ENCODE results near the gene SCN8A. TPM values are rescaled to one million over a fixed set of nuclear protein-coding genes. Genes with fewer than 3 reads are reported as not detected.

SCN8A gene
- total and polyA plus RNA-seq, 2 experiments from 2014 or later = 0.88 to 3.7 TPM

GRCh38 chr12:51777457-51777856 lies 186.4 kb downstream of the SCN8A start:
- H3K36me3 ChIP-seq = no peaks in the 10 kb centered on the region
- H3K9me3 ChIP-seq (ENCODE audit: low read depth) = no peaks in the 10 kb centered on the region
- no peak for DNase-seq (ENCODE audit: low read depth in 1 of 2, low spot score in 1 of 2)
- H3K4me1 ChIP-seq (ENCODE audit: low read depth) = no peaks in the 10 kb centered on the region
- no peaks in the 10 kb centered on the region for H3K27me3 ChIP-seq
- no peak overlapping the region for H3K27ac ChIP-seq
- TF ChIP-seq, protein P1, sequence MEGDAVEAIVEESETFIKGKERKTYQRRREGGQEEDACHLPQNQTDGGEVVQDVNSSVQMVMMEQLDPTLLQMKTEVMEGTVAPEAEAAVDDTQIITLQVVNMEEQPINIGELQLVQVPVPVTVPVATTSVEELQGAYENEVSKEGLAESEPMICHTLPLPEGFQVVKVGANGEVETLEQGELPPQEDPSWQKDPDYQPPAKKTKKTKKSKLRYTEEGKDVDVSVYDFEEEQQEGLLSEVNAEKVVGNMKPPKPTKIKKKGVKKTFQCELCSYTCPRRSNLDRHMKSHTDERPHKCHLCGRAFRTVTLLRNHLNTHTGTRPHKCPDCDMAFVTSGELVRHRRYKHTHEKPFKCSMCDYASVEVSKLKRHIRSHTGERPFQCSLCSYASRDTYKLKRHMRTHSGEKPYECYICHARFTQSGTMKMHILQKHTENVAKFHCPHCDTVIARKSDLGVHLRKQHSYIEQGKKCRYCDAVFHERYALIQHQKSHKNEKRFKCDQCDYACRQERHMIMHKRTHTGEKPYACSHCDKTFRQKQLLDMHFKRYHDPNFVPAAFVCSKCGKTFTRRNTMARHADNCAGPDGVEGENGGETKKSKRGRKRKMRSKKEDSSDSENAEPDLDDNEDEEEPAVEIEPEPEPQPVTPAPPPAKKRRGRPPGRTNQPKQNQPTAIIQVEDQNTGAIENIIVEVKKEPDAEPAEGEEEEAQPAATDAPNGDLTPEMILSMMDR (IDR thresholded peaks at IDR 0.05; ENCODE audit: low read depth, low read length) = no peak
- H3K4me3 ChIP-seq = no peak overlapping the region

- H3K9me3 ChIP-seq (ENCODE audit: low read depth) = no peaks in the 10 kb centered on the region
- H3K27ac ChIP-seq = no peak overlapping the region
- TF ChIP-seq, protein P1 (IDR thresholded peaks at IDR 0.05; ENCODE audit: low read depth, low read length) = no peak
- H3K27me3 ChIP-seq = no peaks in the 10 kb centered on the region
- DNase-seq (ENCODE audit: low read depth in 1 of 2, low spot score in 1 of 2) = no peak
- no peaks in the 10 kb centered on the region for H3K36me3 ChIP-seq
- H3K4me3 ChIP-seq = no peak overlapping the region
- H3K4me1 ChIP-seq (ENCODE audit: low read depth) = no peaks in the 10 kb centered on the region
Observed at GRCh38 chr12:51777973-51778372, 186.9 kb downstream of the SCN8A start.

- no peak for DNase-seq (ENCODE audit: low read depth in 1 of 2, low spot score in 1 of 2)
- no peaks in the 10 kb centered on the region for H3K4me1 ChIP-seq (ENCODE audit: low read depth)
- H3K36me3 ChIP-seq = no peaks in the 10 kb centered on the region
- no peak overlapping the region for H3K27ac ChIP-seq
- H3K27me3 ChIP-seq = no peaks in the 10 kb centered on the region
- TF ChIP-seq, protein P1 (IDR thresholded peaks at IDR 0.05; ENCODE audit: low read depth, low read length) = no peak
- H3K4me3 ChIP-seq = no peak overlapping the region
- H3K9me3 ChIP-seq (ENCODE audit: low read depth) = no peaks in the 10 kb centered on the region
Observed at GRCh38 chr12:51779876-51780275, 188.8 kb downstream of the SCN8A start.

DNA sequence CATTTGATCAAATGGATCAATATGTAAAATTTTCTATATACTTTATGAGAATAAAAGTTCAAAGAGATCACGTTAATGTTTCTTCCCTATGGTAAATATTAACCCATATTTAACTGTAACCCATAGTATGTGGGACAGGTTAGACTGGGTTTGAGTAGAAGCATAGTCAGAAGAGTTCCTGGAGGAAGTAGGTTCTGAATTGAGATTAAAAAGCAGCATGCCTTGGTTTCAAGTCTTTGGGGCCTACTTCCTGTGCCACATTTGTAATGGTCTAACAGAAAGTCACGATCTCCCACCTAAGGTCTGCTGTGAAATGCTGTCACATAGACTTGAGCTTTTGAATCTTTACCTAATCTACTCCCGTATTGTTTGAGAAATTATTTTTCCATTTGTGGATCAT lies 193.7 kb downstream of the SCN8A start:
- Histone ChIP-seq H3K4me3 (no peak overlapping the region), H3K27me3 (no peaks in the 10 kb centered on the region), H3K4me1 (ENCODE audit: low read depth) (no peaks in the 10 kb centered on the region), H3K36me3 (no peaks in the 10 kb centered on the region), H3K27ac (no peak overlapping the region), H3K9me3 (ENCODE audit: low read depth) (no peaks in the 10 kb centered on the region)
- TF ChIP-seq, protein P1 (IDR thresholded peaks at IDR 0.05; ENCODE audit: low read depth, low read length) = no peak
- DNase-seq (ENCODE audit: low read depth in 1 of 2, low spot score in 1 of 2) = no peak

DNA sequence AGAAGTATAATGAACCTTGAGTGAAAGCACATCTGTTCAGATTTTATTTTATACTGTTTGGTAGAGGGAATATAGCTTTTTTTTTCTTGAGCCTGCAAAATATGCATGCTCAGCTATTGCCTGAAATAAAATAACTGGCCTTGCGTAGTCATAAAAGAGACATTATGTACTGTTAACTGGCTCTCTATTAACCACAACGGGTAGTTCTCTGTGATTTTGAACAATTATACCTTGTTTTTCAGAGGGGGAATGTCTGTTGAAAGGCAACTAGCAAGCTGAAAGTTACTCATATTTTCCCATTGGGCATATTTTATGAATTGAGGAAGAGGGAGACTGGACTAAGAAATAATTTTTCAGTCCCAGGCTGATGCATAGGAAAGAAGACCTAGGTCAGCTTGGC lies 194.9 kb downstream of the SCN8A start:
- TF ChIP-seq, protein P1 (IDR thresholded peaks at IDR 0.05; ENCODE audit: low read depth, low read length) = no peak
- H3K9me3 ChIP-seq (ENCODE audit: low read depth) = no peaks in the 10 kb centered on the region
- no peaks in the 10 kb centered on the region for H3K4me1 ChIP-seq (ENCODE audit: low read depth)
- H3K27ac ChIP-seq = no peak overlapping the region
- no peak for DNase-seq (ENCODE audit: low read depth in 1 of 2, low spot score in 1 of 2)
- H3K27me3 ChIP-seq = no peaks in the 10 kb centered on the region
- no peak overlapping the region for H3K4me3 ChIP-seq
- no peaks in the 10 kb centered on the region for H3K36me3 ChIP-seq

DNA sequence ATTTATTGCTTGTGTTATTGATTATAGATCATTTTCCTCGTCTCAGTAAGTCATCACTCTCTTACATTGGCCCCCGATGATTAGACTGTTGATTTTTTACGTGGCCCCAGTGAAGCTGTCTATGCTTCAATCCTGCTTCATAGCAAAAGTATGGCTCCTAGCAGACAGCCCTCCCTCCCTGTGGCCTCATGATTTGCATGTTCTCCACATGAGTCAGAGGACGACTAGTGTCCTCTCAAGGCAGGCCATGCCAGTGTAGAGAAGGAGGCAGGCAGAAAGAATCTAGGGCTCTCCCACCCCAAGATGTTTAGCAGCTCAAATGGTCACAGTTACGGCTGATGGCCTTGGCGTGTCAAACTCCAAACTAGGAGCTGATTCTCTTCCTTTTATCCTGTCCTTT lies 197.8 kb downstream of the SCN8A start:
- H3K9me3 ChIP-seq (ENCODE audit: low read depth) = no peaks in the 10 kb centered on the region
- TF ChIP-seq, protein P1 (IDR thresholded peaks at IDR 0.05; ENCODE audit: low read depth, low read length) = no peak

More for the DNA sequence above, 197.8 kb downstream of the SCN8A start:
- Histone ChIP-seq H3K36me3 (no peaks in the 10 kb centered on the region), H3K4me3 (no peak overlapping the region), H3K27ac (no peak overlapping the region), H3K27me3 (no peaks in the 10 kb centered on the region), H3K4me1 (ENCODE audit: low read depth) (no peaks in the 10 kb centered on the region)
- peak in 1 of 2 donors; percentile 32 for DNase-seq (ENCODE audit: low read depth in 1 of 2, low spot score in 1 of 2)

All from cardiac muscle cell (in vitro differentiated cells and primary cell).